MM.1S (cell line): ENCODE measurements around the gene ITGA4.

Experiments
- CTCF ChIP-seq: fragments of 300-600 bp; sonication (generic); IDR thresholded peaks from 2 replicates; pipeline ENCODE4 v1.5.1; 2016; ENCODE audit warnings: antibody characterized with exemption, low read length, mixed read lengths
- EZH2 ChIP-seq: fragments of 300-600 bp; sonication (generic); optimal IDR thresholded peaks from 2 replicates; pipeline ENCODE3; 2017; ENCODE audit warnings: low read depth, mild to moderate bottlenecking, antibody characterized with exemption, low read length, mixed read lengths

GRCh38 chr2:181516992-181517391, 59.8 kb downstream of the ITGA4 start:
- TF ChIP-seq CTCF, result no peak
- no peak for TF ChIP-seq EZH2
